ENCODE results near the gene NEUROG1.

DNA sequence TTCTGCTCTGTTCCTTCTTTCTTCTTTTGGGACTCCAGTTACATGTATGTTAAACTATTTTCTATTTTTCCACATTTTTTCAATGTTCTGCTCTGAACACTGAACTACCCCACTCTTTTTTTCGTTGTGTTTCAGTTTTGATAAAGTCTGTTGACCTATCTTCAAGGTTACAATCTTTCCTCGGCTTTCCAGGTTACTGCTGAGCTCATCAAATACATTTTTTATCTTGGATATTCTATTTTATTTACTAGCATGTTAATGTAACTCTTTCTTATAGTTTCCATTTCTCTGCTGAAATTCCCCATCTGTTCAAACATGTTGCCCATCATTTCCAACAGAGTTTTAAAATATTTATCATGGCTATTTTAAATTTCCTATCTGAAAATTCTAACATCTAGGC lies 13.8 kb downstream of the NEUROG1 start:
- TF ChIP-seq, protein P1, sequence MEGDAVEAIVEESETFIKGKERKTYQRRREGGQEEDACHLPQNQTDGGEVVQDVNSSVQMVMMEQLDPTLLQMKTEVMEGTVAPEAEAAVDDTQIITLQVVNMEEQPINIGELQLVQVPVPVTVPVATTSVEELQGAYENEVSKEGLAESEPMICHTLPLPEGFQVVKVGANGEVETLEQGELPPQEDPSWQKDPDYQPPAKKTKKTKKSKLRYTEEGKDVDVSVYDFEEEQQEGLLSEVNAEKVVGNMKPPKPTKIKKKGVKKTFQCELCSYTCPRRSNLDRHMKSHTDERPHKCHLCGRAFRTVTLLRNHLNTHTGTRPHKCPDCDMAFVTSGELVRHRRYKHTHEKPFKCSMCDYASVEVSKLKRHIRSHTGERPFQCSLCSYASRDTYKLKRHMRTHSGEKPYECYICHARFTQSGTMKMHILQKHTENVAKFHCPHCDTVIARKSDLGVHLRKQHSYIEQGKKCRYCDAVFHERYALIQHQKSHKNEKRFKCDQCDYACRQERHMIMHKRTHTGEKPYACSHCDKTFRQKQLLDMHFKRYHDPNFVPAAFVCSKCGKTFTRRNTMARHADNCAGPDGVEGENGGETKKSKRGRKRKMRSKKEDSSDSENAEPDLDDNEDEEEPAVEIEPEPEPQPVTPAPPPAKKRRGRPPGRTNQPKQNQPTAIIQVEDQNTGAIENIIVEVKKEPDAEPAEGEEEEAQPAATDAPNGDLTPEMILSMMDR (conservative IDR thresholded peaks at IDR 0.05; ENCODE audit: low read depth, low read length): no peak
- TF ChIP-seq EZH2 (IDR thresholded peaks at IDR 0.05; ENCODE audit: borderline replicate concordance, low read depth, low read length, poor library complexity, severe bottlenecking): no peak
